Measurements from ENCODE around the gene ANKRD23.
A peak's percentile ranks its signal among the peaks of the same experiment; 100 is the strongest.

Gene ANKRD23

DNA sequence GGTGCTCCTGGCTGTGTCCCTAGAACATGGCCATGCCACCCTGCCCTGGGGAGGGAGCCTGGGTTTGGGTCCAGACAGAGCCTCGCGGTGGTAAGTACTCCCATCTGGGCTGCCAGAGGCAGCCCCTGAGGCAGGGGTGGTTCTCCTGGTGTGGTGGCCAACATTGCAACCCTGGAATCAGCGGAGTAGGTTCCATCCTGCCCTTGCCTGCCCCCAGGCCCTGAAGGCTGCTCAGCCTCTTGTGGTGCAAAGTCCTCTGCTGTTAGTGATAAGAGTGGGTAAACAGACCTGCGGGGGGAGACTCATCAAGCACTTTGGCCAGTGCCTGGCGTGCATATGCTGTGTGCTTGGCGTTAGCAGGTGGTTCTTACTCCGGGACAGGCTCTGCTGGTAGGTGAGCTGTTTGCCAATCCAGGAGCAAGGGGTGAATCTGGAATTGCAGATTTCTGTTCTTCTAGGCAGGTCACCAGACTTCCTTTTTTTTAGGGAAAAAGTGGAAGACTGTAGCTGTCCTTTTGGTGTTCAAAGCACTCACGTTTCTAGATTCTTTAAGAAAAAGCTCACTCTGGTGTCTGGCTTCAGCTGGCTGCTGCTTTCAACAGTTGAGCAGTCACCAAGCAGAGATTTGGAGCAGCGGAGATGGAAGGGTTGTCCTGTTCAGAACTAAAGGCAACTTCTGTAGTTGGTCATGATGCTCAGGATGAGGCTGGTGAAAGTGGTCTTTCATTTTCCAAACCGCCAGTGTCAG, 24.5 kb downstream of the ANKRD23 start:
- Histone ChIP-seq H3K4me2 (ENCODE audit: low read length) (no peak overlapping the region), H3K4me1 (ENCODE audit: low read length) (peaks cover 13% of the 10 kb centered on the region), H3K27me3 (ENCODE audit: low read depth, low read length) (no peaks in the 10 kb centered on the region), H3K27ac (ENCODE audit: low read length) (no peak overlapping the region), H3K36me3 (replicated peaks; ENCODE audit: low read depth, low read length) (peaks cover 6% of the 10 kb centered on the region), H3K4me3 (ENCODE audit: low read length) (no peak overlapping the region), H2AFZ (ENCODE audit: low read depth, low read length) (no peak overlapping the region), H3K9me3 (ENCODE audit: insufficient read depth, low read length) (no peaks in the 10 kb centered on the region), H3K9ac (ENCODE audit: low read length) (no peak overlapping the region), H4K20me1 (ENCODE audit: insufficient read depth, low read length) (peaks cover 20% of the 10 kb centered on the region; the same call in 1 of the 2 replicates), H3K79me2 (ENCODE audit: low read length) (peaks cover 36% of the 10 kb centered on the region)
- TF ChIP-seq, protein P1, sequence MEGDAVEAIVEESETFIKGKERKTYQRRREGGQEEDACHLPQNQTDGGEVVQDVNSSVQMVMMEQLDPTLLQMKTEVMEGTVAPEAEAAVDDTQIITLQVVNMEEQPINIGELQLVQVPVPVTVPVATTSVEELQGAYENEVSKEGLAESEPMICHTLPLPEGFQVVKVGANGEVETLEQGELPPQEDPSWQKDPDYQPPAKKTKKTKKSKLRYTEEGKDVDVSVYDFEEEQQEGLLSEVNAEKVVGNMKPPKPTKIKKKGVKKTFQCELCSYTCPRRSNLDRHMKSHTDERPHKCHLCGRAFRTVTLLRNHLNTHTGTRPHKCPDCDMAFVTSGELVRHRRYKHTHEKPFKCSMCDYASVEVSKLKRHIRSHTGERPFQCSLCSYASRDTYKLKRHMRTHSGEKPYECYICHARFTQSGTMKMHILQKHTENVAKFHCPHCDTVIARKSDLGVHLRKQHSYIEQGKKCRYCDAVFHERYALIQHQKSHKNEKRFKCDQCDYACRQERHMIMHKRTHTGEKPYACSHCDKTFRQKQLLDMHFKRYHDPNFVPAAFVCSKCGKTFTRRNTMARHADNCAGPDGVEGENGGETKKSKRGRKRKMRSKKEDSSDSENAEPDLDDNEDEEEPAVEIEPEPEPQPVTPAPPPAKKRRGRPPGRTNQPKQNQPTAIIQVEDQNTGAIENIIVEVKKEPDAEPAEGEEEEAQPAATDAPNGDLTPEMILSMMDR (IDR thresholded peaks at IDR 0.05; ENCODE audit: low read depth, low read length), result no peak
- TF ChIP-seq EZH2phosphoT487 (IDR thresholded peaks at IDR 0.05; ENCODE audit: low read depth), result no peak

DNA sequence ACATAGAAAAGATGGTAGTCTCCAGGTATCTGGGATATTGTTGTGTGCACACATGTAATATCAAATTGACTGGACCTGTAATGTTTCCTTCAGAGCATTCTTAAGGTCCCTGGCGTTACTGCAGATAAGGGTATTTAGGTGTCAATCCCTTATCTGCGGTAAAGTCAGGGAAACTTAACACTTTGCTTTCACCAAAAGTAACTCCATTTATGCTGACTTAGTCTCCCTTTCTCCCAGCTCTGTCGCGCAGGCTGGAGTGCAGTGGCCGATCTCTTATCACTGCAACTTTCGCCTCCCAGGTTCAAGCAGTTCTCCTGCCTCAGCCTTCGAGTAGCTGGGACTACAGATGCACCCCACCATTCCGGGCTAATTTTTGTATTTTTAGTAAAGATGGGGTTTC, 25.9 kb downstream of the ANKRD23 start:
- Histone ChIP-seq H3K4me3 (ENCODE audit: low read length) (peak overlapping the region; percentile 85; the same call in 1 of the 2 replicates), H3K27ac (ENCODE audit: low read length) (no peak overlapping the region), H2AFZ (ENCODE audit: low read depth, low read length) (no peak overlapping the region), H3K9me3 (ENCODE audit: insufficient read depth, low read length) (no peaks in the 10 kb centered on the region), H3K27me3 (ENCODE audit: low read depth, low read length) (no peaks in the 10 kb centered on the region), H3K36me3 (replicated peaks; ENCODE audit: low read depth, low read length) (peaks cover 6% of the 10 kb centered on the region), H4K20me1 (ENCODE audit: insufficient read depth, low read length) (peaks cover 20% of the 10 kb centered on the region; the same call in 1 of the 2 replicates), H3K4me1 (ENCODE audit: low read length) (peaks cover 13% of the 10 kb centered on the region), H3K9ac (ENCODE audit: low read length) (no peak overlapping the region), H3K79me2 (ENCODE audit: low read length) (peaks cover 32% of the 10 kb centered on the region), H3K4me2 (ENCODE audit: low read length) (peak overlapping the region; percentile 83)
- TF ChIP-seq, protein P1 (IDR thresholded peaks at IDR 0.05; ENCODE audit: low read depth, low read length), result no peak
- TF ChIP-seq EZH2phosphoT487 (IDR thresholded peaks at IDR 0.05; ENCODE audit: low read depth), result no peak

DNA sequence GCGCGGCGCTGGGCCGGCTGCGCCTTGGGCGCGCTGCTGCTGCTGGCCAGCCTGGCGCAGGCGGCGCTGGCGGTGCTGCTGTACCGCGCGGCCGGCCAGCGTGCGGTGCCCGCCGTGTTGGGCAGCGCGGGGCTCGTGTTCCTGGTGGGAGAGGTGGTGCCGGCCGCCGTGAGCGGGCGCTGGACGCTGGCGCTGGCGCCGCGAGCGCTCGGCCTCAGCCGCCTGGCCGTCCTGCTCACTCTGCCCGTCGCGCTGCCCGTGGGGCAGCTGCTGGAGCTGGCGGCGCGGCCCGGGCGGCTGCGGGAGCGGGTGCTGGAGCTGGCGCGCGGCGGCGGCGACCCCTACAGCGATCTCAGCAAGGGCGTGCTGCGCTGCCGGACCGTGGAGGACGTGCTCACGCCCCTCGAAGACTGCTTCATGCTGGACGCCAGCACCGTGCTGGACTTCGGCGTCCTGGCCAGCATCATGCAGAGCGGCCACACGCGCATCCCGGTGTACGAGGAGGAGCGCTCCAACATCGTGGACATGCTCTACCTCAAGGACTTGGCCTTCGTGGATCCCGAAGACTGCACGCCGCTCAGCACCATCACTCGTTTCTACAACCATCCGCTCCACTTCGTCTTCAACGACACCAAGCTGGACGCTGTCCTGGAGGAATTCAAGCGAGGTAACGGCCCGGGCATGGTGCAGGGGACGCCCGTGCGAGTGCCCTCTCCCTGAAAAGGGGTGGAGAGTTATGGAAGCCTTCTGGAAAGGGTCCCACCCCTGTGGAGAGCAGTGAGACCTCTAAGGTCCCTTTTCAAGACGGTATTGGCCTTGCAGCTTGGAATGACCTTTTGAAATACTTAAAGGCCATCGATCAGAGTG, 26.8 kb downstream of the ANKRD23 start:
- Histone ChIP-seq H3K36me3 (replicated peaks; ENCODE audit: low read depth, low read length) (peaks cover 6% of the 10 kb centered on the region), H3K9ac (ENCODE audit: low read length) (peak overlapping the region; percentile 59), H3K4me2 (ENCODE audit: low read length) (peak overlapping the region; percentile 83), H3K79me2 (ENCODE audit: low read length) (peaks cover 29% of the 10 kb centered on the region), H3K4me3 (ENCODE audit: low read length) (peak overlapping the region; percentile 85), H3K27ac (ENCODE audit: low read length) (no peak overlapping the region), H2AFZ (ENCODE audit: low read depth, low read length) (no peak overlapping the region), H3K27me3 (ENCODE audit: low read depth, low read length) (no peaks in the 10 kb centered on the region), H3K4me1 (ENCODE audit: low read length) (peaks cover 13% of the 10 kb centered on the region), H4K20me1 (ENCODE audit: insufficient read depth, low read length) (peaks cover 20% of the 10 kb centered on the region; the same call in 1 of the 2 replicates), H3K9me3 (ENCODE audit: insufficient read depth, low read length) (no peaks in the 10 kb centered on the region)
- TF ChIP-seq, protein P1 (IDR thresholded peaks at IDR 0.05; ENCODE audit: low read depth, low read length), result no peak
- TF ChIP-seq EZH2phosphoT487 (IDR thresholded peaks at IDR 0.05; ENCODE audit: low read depth), result no peak
